Glutamatergic neuron (in vitro differentiated cells): Measurements from ENCODE around the gene PTPN6. TPM values are rescaled to one million over a fixed set of nuclear protein-coding genes. Genes with fewer than 3 reads are reported as not detected.

Experiments
- DNase-seq: peaks from one replicate; pipeline ENCODE4 v3.0.0; 2022
- H3K27ac Mint-ChIP-seq: one replicate; pipeline ENCODE4 v1.8.0; 2020; ENCODE audit warnings: mild to moderate bottlenecking, mixed read lengths, inconsistent platforms; ENCODE audit not compliant: unreplicated experiment
- H3K27me3 Mint-ChIP-seq: one replicate; pipeline ENCODE4 v1.8.0; 2020; ENCODE audit warnings: mild to moderate bottlenecking, moderate library complexity, mixed read lengths, inconsistent platforms; ENCODE audit not compliant: unreplicated experiment
- H3K36me3 Mint-ChIP-seq: one replicate; pipeline ENCODE4 v1.8.0; 2020; ENCODE audit warnings: mild to moderate bottlenecking, mixed read lengths, inconsistent platforms; ENCODE audit not compliant: unreplicated experiment
- H3K4me1 Mint-ChIP-seq: one replicate; pipeline ENCODE4 v1.8.0; 2020; ENCODE audit warnings: mild to moderate bottlenecking, low read depth, mixed read lengths, inconsistent platforms; ENCODE audit not compliant: unreplicated experiment
- H3K4me3 Mint-ChIP-seq: one replicate; pipeline ENCODE4 v1.8.0; 2020; ENCODE audit warnings: mild to moderate bottlenecking, mixed read lengths, inconsistent platforms; ENCODE audit not compliant: unreplicated experiment
- H3K9me3 Mint-ChIP-seq: one replicate; pipeline ENCODE4 v1.8.0; 2020; ENCODE audit warnings: mild to moderate bottlenecking, moderate library complexity, mixed read lengths, inconsistent platforms; ENCODE audit not compliant: unreplicated experiment
- total RNA-seq: library from RNA; stranded (reverse); fragmentation: NEBNext Ultra II Directional; extraction: Animal tissue kit (Norgen Biotek cat#: 25700); gene quantifications from one replicate; pipeline ENCODE4 v1.2.1, GENCODE V29; 2021; ENCODE audit not compliant: unreplicated experiment
- TF ChIP-seq, protein P1 (sequence below): fragments of 200-600 bp; sonication (generic); IDR thresholded peaks from one replicate; pipeline ENCODE4 v1.5.0; 2021; ENCODE audit not compliant: partially characterized antibody, unreplicated experiment

The PTPN6 gene
- total RNA-seq, 1 donor from 2014 or later: 3.8 TPM

DNA sequence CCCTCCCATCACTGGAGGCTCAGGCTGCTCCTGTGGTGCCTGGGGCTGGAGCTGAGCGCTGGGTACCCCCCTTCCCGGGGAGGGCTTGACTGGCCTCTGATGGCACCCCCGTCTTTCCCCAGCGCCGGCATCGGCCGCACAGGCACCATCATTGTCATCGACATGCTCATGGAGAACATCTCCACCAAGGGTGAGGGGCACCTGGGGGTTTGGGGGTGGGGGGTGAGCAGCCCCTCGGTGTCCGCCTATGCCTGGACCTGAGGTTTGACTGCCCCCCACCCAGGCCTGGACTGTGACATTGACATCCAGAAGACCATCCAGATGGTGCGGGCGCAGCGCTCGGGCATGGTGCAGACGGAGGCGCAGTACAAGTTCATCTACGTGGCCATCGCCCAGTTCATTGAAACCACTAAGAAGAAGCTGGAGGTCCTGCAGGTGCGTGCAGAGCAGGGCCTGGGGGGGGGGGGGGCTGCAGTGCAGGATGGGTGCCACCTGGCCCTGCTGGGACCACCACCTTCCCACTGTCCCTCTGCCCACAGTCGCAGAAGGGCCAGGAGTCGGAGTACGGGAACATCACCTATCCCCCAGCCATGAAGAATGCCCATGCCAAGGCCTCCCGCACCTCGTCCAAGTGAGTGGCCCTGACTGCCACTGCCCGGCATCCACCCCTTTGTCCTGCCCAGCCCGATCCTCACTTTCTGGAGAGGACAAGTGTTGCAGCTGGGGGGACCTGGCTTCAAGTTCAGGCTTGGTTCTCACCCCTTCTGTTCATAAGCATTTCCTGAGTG lies 8.8 kb downstream of the PTPN6 start:
- H3K4me1 Mint-ChIP-seq: peaks cover 3% of the 10 kb centered on the region
- no peak for DNase-seq
- H3K4me3 Mint-ChIP-seq: no peak overlapping the region
- H3K36me3 Mint-ChIP-seq: no peaks in the 10 kb centered on the region
- TF ChIP-seq, protein P1, sequence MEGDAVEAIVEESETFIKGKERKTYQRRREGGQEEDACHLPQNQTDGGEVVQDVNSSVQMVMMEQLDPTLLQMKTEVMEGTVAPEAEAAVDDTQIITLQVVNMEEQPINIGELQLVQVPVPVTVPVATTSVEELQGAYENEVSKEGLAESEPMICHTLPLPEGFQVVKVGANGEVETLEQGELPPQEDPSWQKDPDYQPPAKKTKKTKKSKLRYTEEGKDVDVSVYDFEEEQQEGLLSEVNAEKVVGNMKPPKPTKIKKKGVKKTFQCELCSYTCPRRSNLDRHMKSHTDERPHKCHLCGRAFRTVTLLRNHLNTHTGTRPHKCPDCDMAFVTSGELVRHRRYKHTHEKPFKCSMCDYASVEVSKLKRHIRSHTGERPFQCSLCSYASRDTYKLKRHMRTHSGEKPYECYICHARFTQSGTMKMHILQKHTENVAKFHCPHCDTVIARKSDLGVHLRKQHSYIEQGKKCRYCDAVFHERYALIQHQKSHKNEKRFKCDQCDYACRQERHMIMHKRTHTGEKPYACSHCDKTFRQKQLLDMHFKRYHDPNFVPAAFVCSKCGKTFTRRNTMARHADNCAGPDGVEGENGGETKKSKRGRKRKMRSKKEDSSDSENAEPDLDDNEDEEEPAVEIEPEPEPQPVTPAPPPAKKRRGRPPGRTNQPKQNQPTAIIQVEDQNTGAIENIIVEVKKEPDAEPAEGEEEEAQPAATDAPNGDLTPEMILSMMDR: no peak
- H3K9me3 Mint-ChIP-seq: peaks cover 9% of the 10 kb centered on the region
- no peak overlapping the region for H3K27ac Mint-ChIP-seq
- H3K27me3 Mint-ChIP-seq: peaks cover 8% of the 10 kb centered on the region

DNA sequence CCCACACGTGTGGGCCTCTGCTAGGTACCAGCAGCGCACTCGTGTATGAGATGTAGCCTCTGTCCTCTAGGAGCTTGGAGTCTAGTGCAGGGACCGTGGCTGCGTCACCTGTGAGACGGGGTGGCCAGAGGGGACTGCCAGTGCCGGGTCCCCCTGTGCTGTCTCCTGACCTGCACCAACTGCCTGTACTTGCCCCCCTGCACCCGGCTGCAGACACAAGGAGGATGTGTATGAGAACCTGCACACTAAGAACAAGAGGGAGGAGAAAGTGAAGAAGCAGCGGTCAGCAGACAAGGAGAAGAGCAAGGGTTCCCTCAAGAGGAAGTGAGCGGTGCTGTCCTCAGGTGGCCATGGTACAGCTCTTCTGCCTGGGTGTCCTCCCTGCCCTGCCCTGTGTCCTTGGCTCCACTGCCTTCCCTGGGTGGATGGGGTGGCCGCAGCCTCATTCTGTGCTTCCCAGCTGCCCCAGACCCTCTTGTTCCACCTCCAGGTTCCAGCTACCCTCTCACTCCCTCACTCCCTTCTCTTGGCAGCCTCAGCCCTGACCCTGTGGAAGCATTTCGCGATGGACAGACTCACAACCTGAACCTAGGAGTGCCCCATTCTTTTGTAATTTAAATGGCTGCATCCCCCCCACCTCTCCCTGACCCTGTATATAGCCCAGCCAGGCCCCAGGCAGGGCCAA lies 9.6 kb downstream of the PTPN6 start:
- H3K4me1 Mint-ChIP-seq: peaks cover 3% of the 10 kb centered on the region
- H3K9me3 Mint-ChIP-seq: peaks cover 9% of the 10 kb centered on the region
- no peak overlapping the region for H3K27ac Mint-ChIP-seq
- DNase-seq: no peak
- no peak overlapping the region for H3K4me3 Mint-ChIP-seq
- TF ChIP-seq, protein P1: no peak
- no peaks in the 10 kb centered on the region for H3K36me3 Mint-ChIP-seq
- H3K27me3 Mint-ChIP-seq: peaks cover 9% of the 10 kb centered on the region

DNA sequence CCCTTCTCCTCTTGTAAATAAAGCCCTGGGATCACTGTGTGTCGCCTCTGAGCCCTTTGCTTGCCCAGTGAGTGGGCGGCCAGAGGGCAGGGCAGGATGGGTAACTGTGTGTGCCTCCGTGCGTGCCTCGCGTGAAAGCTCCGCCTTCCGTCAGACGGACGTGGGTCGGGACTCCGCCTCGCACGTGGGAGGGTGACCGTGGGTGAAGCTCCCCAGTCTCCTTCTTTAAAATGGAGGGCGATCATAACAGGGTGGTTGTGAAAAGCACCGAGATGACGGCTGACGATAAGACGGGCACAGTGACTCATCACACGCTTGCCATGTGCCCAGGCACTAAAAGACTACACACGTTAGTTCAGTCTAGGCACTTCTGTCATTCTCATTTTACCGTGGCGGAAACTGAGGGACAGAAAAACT lies 10.1 kb downstream of the PTPN6 start:
- Mint-ChIP-seq H3K4me1 (peaks cover 3% of the 10 kb centered on the region), H3K27me3 (peaks cover 9% of the 10 kb centered on the region), H3K9me3 (peaks cover 9% of the 10 kb centered on the region)

DNA sequence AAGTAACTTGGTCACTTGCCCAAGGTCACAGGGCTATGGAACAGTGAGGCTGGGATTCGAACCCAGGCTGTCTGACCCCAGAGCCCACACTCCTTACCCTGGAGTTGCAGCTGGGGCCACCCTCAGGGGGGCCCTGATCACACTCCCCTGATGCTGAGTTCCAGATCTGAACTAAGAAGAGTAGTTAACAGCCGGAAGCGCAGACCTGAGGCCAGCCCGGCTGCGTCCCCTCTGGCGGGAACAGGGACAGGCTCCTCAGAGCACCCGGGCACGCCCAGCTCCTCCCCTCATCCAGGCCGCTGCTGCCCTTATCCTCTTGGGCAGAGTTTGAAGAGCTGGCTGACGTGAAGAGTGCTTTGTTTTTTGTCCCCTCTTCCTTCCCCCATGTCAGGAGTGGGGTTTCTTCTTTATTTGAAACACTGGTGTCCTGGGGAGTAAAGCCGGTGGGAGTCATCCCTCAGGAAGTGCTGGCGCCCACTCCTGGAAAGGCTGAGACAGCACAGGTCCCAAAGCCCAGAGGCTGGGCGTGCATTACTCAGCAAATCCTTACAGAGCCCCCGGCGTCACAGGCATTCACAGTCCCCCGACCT lies 10.6 kb downstream of the PTPN6 start:
- Mint-ChIP-seq H3K36me3 (no peaks in the 10 kb centered on the region), H3K4me1 (peaks cover 3% of the 10 kb centered on the region), H3K27ac (peak overlapping the region; percentile 67), H3K4me3 (peak overlapping the region; percentile 83), H3K27me3 (peaks cover 8% of the 10 kb centered on the region), H3K9me3 (peaks cover 9% of the 10 kb centered on the region)
- TF ChIP-seq, protein P1: peak; percentile 47
- DNase-seq: peak; percentile 71

More for the DNA sequence above, 10.1 kb downstream of the PTPN6 start:
- Mint-ChIP-seq H3K36me3 (no peaks in the 10 kb centered on the region), H3K27ac (no peak overlapping the region), H3K4me3 (no peak overlapping the region)
- no peak for DNase-seq
- TF ChIP-seq, protein P1: no peak
